Breast epithelium (tissue), 3 donors: Measurements from ENCODE around the gene VSTM2B.

Experiments used
- POLR2A ChIP-seq: fragments of 450-650 bp; IDR thresholded peaks from one replicate; pipeline ENCODE4 v1.6.1; 2016; ENCODE audit warnings: antibody characterized with exemption, mild to moderate bottlenecking, moderate library complexity
- POLR2AphosphoS5 ChIP-seq, 3 donors: sonication (generic); formaldehyde crosslinking; IDR thresholded peaks; one replicate each; pipeline ENCODE4 v1.6.1; 2017; ENCODE audit warnings: antibody characterized with exemption in 3 of 3
- TF ChIP-seq, protein P1 (sequence below), 3 donors: fragments of 450-650 bp; IDR thresholded peaks; one replicate each; pipeline ENCODE4 v1.5.1; 2016 to 2017; ENCODE audit warnings: antibody characterized with exemption in 3 of 3, mild to moderate bottlenecking in 3 of 3, moderate library complexity in 3 of 3

DNA sequence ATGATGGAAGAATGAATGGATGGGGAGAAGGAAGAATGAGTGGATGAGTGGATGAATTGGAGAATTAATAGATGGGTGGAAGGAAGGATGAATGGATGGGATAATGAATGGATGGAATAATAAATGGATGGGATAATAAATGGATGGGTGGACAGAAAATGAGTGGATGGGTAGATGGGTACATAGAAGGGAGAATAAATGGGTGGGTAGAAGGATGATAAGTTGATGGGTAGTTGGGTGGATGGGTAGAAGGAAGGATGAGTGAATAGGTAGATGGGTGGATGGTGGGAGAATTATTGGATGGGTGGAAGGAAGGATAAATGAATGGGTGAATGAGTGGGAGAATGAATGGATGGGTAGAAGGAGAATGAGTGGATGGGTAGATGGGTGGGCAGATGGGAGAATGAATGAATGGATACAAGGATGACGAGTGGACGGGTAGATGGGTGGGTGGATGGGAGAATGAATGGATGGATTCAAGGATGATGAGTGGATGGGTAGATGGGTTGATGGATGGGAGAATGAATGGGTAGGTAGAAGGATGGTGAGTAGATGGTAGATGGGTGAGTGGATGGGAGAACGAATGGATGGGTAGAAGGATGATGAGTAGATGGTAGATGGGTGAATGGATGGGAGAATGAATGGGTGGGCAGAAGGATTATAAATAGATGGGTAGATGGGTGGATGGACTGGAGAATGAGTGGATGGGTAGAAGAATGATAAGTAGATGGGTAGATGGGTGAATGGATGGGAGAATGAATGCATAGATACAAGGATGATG is 15.9 kb downstream of the VSTM2B start:
- TF ChIP-seq, protein P1, sequence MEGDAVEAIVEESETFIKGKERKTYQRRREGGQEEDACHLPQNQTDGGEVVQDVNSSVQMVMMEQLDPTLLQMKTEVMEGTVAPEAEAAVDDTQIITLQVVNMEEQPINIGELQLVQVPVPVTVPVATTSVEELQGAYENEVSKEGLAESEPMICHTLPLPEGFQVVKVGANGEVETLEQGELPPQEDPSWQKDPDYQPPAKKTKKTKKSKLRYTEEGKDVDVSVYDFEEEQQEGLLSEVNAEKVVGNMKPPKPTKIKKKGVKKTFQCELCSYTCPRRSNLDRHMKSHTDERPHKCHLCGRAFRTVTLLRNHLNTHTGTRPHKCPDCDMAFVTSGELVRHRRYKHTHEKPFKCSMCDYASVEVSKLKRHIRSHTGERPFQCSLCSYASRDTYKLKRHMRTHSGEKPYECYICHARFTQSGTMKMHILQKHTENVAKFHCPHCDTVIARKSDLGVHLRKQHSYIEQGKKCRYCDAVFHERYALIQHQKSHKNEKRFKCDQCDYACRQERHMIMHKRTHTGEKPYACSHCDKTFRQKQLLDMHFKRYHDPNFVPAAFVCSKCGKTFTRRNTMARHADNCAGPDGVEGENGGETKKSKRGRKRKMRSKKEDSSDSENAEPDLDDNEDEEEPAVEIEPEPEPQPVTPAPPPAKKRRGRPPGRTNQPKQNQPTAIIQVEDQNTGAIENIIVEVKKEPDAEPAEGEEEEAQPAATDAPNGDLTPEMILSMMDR (IDR thresholded peaks at IDR 0.05): no peak
- no peak for TF ChIP-seq POLR2A
- TF ChIP-seq POLR2AphosphoS5 (IDR thresholded peaks at IDR 0.05): no peak
